GM23338 (cell line): Measurements from ENCODE around the gene DCTN2.

Experiments
- CREB1 ChIP-seq: fragments of 250-450 bp; sonication (Bioruptor Pico); IDR thresholded peaks from 2 replicates; pipeline ENCODE4 v1.5.0; 2020; ENCODE audit warnings: low read depth, mild to moderate bottlenecking, moderate library complexity
- CTCF ChIP-seq, 2 experiments: fragments of 200-600 bp in 1 of 2; sonication (generic) in 1 of 2; conservative IDR thresholded peaks; 2 replicates each; pipeline versions ENCODE4 v1.5.1 to v1.6.1; 2016 to 2017; ENCODE audit warnings: antibody characterized with exemption in 2 of 2, low read depth in 2 of 2, mild to moderate bottlenecking in 2 of 2, moderate library complexity in 1 of 2
- ETS1 ChIP-seq: IDR thresholded peaks from 2 replicates; pipeline ENCODE4 v1.6.1; 2016; ENCODE audit warnings: antibody characterized with exemption
- EZH2 ChIP-seq: fragments of 200-600 bp; sonication (generic); IDR thresholded peaks from one replicate; pipeline ENCODE4 v1.8.0; 2017; ENCODE audit warnings: antibody characterized with exemption, mild to moderate bottlenecking, low read depth; ENCODE audit not compliant: unreplicated experiment
- EZH2phosphoT487 ChIP-seq: fragments of 200-600 bp; sonication (generic); IDR thresholded peaks from one replicate; pipeline ENCODE4 v1.8.1; 2018; ENCODE audit warnings: antibody characterized with exemption; ENCODE audit not compliant: unreplicated experiment
- JUNB ChIP-seq: IDR thresholded peaks from one replicate; pipeline ENCODE4 v1.6.1; 2016; ENCODE audit warnings: antibody characterized with exemption; ENCODE audit not compliant: unreplicated experiment
- POLR2AphosphoS5 ChIP-seq: IDR thresholded peaks from 2 replicates; pipeline ENCODE4 v1.6.1; 2016; ENCODE audit warnings: antibody characterized with exemption, low read depth
- REST ChIP-seq: IDR thresholded peaks from one replicate; pipeline ENCODE4 v1.6.1; 2018; ENCODE audit warnings: antibody characterized with exemption; ENCODE audit not compliant: unreplicated experiment
- STAT1 ChIP-seq: IDR thresholded peaks from one replicate; pipeline ENCODE4 v1.6.1; 2016; ENCODE audit warnings: antibody characterized with exemption; ENCODE audit not compliant: unreplicated experiment
- ZNF114 ChIP-seq: fragments of 250-450 bp; sonication (Bioruptor Pico); IDR thresholded peaks from 2 replicates; pipeline ENCODE4 v1.5.0; 2020; ENCODE audit warnings: mild to moderate bottlenecking, moderate library complexity
- ZNF331 ChIP-seq: fragments of 250-450 bp; sonication (Bioruptor Pico); IDR thresholded peaks from 2 replicates; pipeline ENCODE4 v1.5.0; 2020; ENCODE audit warnings: low read depth, mild to moderate bottlenecking, moderate library complexity

GRCh38 chr12:57488402-57489156, 58.4 kb downstream of the DCTN2 start:
- no peak for TF ChIP-seq POLR2AphosphoS5
- no peak for TF ChIP-seq JUNB
- no peak for TF ChIP-seq CTCF (conservative IDR thresholded peaks at IDR 0.05; ENCODE audit: low read depth in 2 of 2)
- TF ChIP-seq EZH2phosphoT487, result no peak
- TF ChIP-seq REST, result no peak
- TF ChIP-seq CREB1, result no peak
- TF ChIP-seq EZH2, result no peak
- no peak for TF ChIP-seq ETS1
- no peak for TF ChIP-seq ZNF114 (CRISPR knock-in tag)
- TF ChIP-seq ZNF331 (CRISPR knock-in tag), result no peak
- TF ChIP-seq STAT1, result no peak
